GM18909 (cell line): ENCODE data around the gene LRTM2.

Experiments used
- ATAC-seq: cut with Tn5 transposase; IDR thresholded peaks from one replicate; pipeline ENCODE4 v1.9.1; 2021; ENCODE audit warnings: mild to moderate bottlenecking; ENCODE audit not compliant: unreplicated experiment, poor library complexity

LRTM2 gene

GRCh38 chr12:1839956-1840951 lies 19.9 kb downstream of the LRTM2 start:
- ATAC-seq, result no peak

- no peak for ATAC-seq
These were observed 20.6 kb downstream of the LRTM2 start for GRCh38 chr12:1840981-1841425.

- no peak for ATAC-seq
These were observed 21.3 kb downstream of the LRTM2 start for GRCh38 chr12:1841586-1842182.

- ATAC-seq, result no peak
These were observed 22.0 kb downstream of the LRTM2 start for GRCh38 chr12:1842183-1842904.

- no peak for ATAC-seq
These were observed 22.7 kb downstream of the LRTM2 start for GRCh38 chr12:1842905-1843640.

GRCh38 chr12:1843641-1844005 lies 23.3 kb downstream of the LRTM2 start:
- ATAC-seq, result no peak

- no peak for ATAC-seq
These were observed 23.9 kb downstream of the LRTM2 start for GRCh38 chr12:1844223-1844622.

GRCh38 chr12:1844661-1845409 lies 24.5 kb downstream of the LRTM2 start:
- no peak for ATAC-seq

GRCh38 chr12:1845427-1845826 lies 25.1 kb downstream of the LRTM2 start:
- no peak for ATAC-seq

- ATAC-seq, result no peak
These were observed 25.5 kb downstream of the LRTM2 start for GRCh38 chr12:1845886-1846285.

- no peak for ATAC-seq
These were observed 26.3 kb downstream of the LRTM2 start for GRCh38 chr12:1846421-1847405.

GRCh38 chr12:1847411-1847810 lies 27.0 kb downstream of the LRTM2 start:
- no peak for ATAC-seq

GRCh38 chr12:1848146-1848545 lies 27.8 kb downstream of the LRTM2 start:
- ATAC-seq, result no peak

- ATAC-seq, result no peak
These were observed 28.4 kb downstream of the LRTM2 start for GRCh38 chr12:1848745-1849144.

GRCh38 chr12:1851151-1851701 lies 30.9 kb downstream of the LRTM2 start:
- ATAC-seq, result no peak

- no peak for ATAC-seq
These were observed 31.7 kb downstream of the LRTM2 start for GRCh38 chr12:1852076-1852475.

GRCh38 chr12:1853716-1854115 lies 33.4 kb downstream of the LRTM2 start:
- no peak for ATAC-seq

GRCh38 chr12:1855241-1855640 lies 34.9 kb downstream of the LRTM2 start:
- no peak for ATAC-seq
